H1 (cell line): ENCODE measurements around the gene IFI44L. TPM values are rescaled to one million over a fixed set of nuclear protein-coding genes. Genes with fewer than 3 reads are reported as not detected.

Source experiments
- CHD7 ChIP-seq: fragments of 300-600 bp; sonication (generic); IDR thresholded peaks from 2 replicates; pipeline ENCODE4 v1.7.1; 2012; ENCODE audit warnings: low read length, moderate library complexity, mild to moderate bottlenecking, inconsistent platforms; ENCODE audit not compliant: insufficient replicate concordance
- polyA plus RNA-seq, 7 experiments: library from polyadenylated mRNA; depleted of rRNA in 3 of 7; stranded (reverse) in 5 of 7; unstranded in 2 of 7; fragments of >200 nt in 5 of 7; fragments of 200-250 nt in 2 of 7; gene quantifications; 1 replicate in 5 of 7; 2 replicates in 1 of 7; 4 replicates in 1 of 7; pipeline versions ENCODE4 v1.2.1 to v1.2.3, GENCODE V29; 2011 to 2013; ENCODE audit warnings: missing spikeins in 2 of 7, mixed read lengths in 2 of 7
- total RNA-seq: library from RNA; stranded (reverse); fragmentation: NEBNext Ultra II Directional; extraction: Animal tissue kit (Norgen Biotek cat#: 25700); gene quantifications from 2 replicates; pipeline ENCODE4 v1.2.1, GENCODE V29; 2021

IFI44L gene
- total and polyA plus RNA-seq, 2 of the 8 experiments (the other 6 are each of a cell fraction or from before 2014, with no cell fraction given) = not detected

GRCh38 chr1:78676993-78677392, 56.7 kb downstream of the IFI44L start (continued):
- TF ChIP-seq CHD7 = no peak
